SK-N-SH treated with all-trans-retinoic acid at 6 μM for 48 hours (cell line): Measurements from ENCODE around the gene ARSH.

ENCODE experiments used
- ATAC-seq: fragments of 200-7000 bp; cut with Tn5 transposase; 3 replicates; pipeline ENCODE4 v1.9.1; 2020; ENCODE audit warnings: mild to moderate bottlenecking, moderate library complexity
- ARNTL ChIP-seq: fragments of 450-650 bp; formaldehyde crosslinking; IDR thresholded peaks from 2 replicates; pipeline ENCODE4 v1.5.0; 2020; ENCODE audit warnings: low read depth, mild to moderate bottlenecking, moderate library complexity, borderline replicate concordance
- BACH2 ChIP-seq: fragments of 250-450 bp; sonication (Bioruptor Pico); IDR thresholded peaks from 2 replicates; pipeline ENCODE4 v1.9.0; 2021; ENCODE audit warnings: mild to moderate bottlenecking, borderline replicate concordance
- CREB5 ChIP-seq: fragments of 250-450 bp; sonication (Bioruptor Pico); IDR thresholded peaks from 2 replicates; pipeline ENCODE4 v1.5.1; 2020; ENCODE audit warnings: low read depth, mild to moderate bottlenecking, moderate library complexity
- CSDC2 ChIP-seq: fragments of 250-450 bp; sonication (Bioruptor Pico); IDR thresholded peaks from 2 replicates; pipeline ENCODE4 v1.5.0; 2020; ENCODE audit warnings: mild to moderate bottlenecking, moderate library complexity
- CSRNP3 ChIP-seq: fragments of 250-450 bp; sonication (Bioruptor Pico); IDR thresholded peaks from 2 replicates; pipeline ENCODE4 v1.5.1; 2021; ENCODE audit warnings: mild to moderate bottlenecking, moderate library complexity
- ESRRG ChIP-seq: fragments of 250-450 bp; sonication (Bioruptor Pico); IDR thresholded peaks from 2 replicates; pipeline ENCODE4 v1.6.1; 2021; ENCODE audit warnings: mild to moderate bottlenecking
- GLIS3 ChIP-seq: fragments of 250-450 bp; sonication (Bioruptor Pico); IDR thresholded peaks from 2 replicates; pipeline ENCODE4 v1.5.0; 2020; ENCODE audit warnings: mild to moderate bottlenecking, moderate library complexity
- ISL1 ChIP-seq: fragments of 250-450 bp; sonication (Bioruptor Pico); IDR thresholded peaks from 2 replicates; pipeline ENCODE4 v2.1.2; 2022; ENCODE audit warnings: mild to moderate bottlenecking, moderate library complexity
- OSR1 ChIP-seq: fragments of 250-450 bp; sonication (Bioruptor Pico); IDR thresholded peaks from 2 replicates; pipeline ENCODE4 v1.8.0; 2022; ENCODE audit warnings: moderate library complexity, mild to moderate bottlenecking, inconsistent platforms
- RARB ChIP-seq: fragments of 250-450 bp; sonication (Bioruptor Pico); IDR thresholded peaks from 2 replicates; pipeline ENCODE4 v1.8.0; 2021; ENCODE audit warnings: mild to moderate bottlenecking, moderate library complexity
- TCF4 ChIP-seq: fragments of 250-450 bp; sonication (Bioruptor Pico); IDR thresholded peaks from 2 replicates; pipeline ENCODE4 v1.8.0; 2021; ENCODE audit warnings: mild to moderate bottlenecking, moderate library complexity, borderline replicate concordance
- TOX ChIP-seq: fragments of 250-450 bp; sonication (Bioruptor Pico); IDR thresholded peaks from 2 replicates; pipeline ENCODE4 v1.8.0; 2021; ENCODE audit warnings: mild to moderate bottlenecking, moderate library complexity, borderline replicate concordance
- TSHZ2 ChIP-seq: fragments of 250-450 bp; sonication (Bioruptor Pico); IDR thresholded peaks from 2 replicates; pipeline ENCODE4 v1.5.0; 2020; ENCODE audit warnings: mild to moderate bottlenecking, moderate library complexity
- ZC3H10 ChIP-seq: fragments of 250-450 bp; sonication (Bioruptor Pico); IDR thresholded peaks from 2 replicates; pipeline ENCODE4 v1.5.1; 2021; ENCODE audit warnings: mild to moderate bottlenecking, moderate library complexity
- ZFP3 ChIP-seq: fragments of 250-450 bp; sonication (Bioruptor Pico); IDR thresholded peaks from 2 replicates; pipeline ENCODE4 v1.5.0; 2020; ENCODE audit warnings: mild to moderate bottlenecking, moderate library complexity
- ZFP30 ChIP-seq: fragments of 450-650 bp; formaldehyde crosslinking; IDR thresholded peaks from 2 replicates; pipeline ENCODE4 v1.5.0; 2022; ENCODE audit warnings: mild to moderate bottlenecking, moderate library complexity
- ZNF70 ChIP-seq: fragments of 450-650 bp; formaldehyde crosslinking; IDR thresholded peaks from 2 replicates; pipeline ENCODE4 v1.5.0; 2020; ENCODE audit warnings: mild to moderate bottlenecking, moderate library complexity
- ZNF8 ChIP-seq: fragments of 450-650 bp; formaldehyde crosslinking; IDR thresholded peaks from 2 replicates; pipeline ENCODE4 v1.5.0; 2020; ENCODE audit warnings: mild to moderate bottlenecking, moderate library complexity

ARSH gene

GRCh38 chrX:3026074-3026815 is 19.9 kb downstream of the ARSH start:
- no peak for ATAC-seq
- TF ChIP-seq ZNF70 (CRISPR knock-in tag) (no peak), ZFP30 (CRISPR knock-in tag) (no peak), RARB (CRISPR knock-in tag) (no peak), ARNTL (CRISPR knock-in tag) (no peak), BACH2 (CRISPR knock-in tag) (no peak), CREB5 (CRISPR knock-in tag) (no peak), TSHZ2 (no peak), CSDC2 (CRISPR knock-in tag) (no peak), OSR1 (CRISPR knock-in tag) (no peak), ISL1 (no peak), GLIS3 (CRISPR knock-in tag) (no peak), CSRNP3 (CRISPR knock-in tag) (no peak), ZNF8 (CRISPR knock-in tag) (no peak), ZC3H10 (CRISPR knock-in tag) (no peak)

- ATAC-seq: no peak
Measured at GRCh38 chrX:3029129-3029528, 22.8 kb downstream of the ARSH start.

More at GRCh38 chrX:3029129-3029528, 22.8 kb downstream of the ARSH start:
- TF ChIP-seq TOX (CRISPR knock-in tag): no peak
- TF ChIP-seq ZFP3 (CRISPR knock-in tag): no peak
- TF ChIP-seq ESRRG (CRISPR knock-in tag): no peak
- TF ChIP-seq CSRNP3 (CRISPR knock-in tag): no peak
- TF ChIP-seq ZNF70 (CRISPR knock-in tag): no peak
- no peak for TF ChIP-seq TCF4 (CRISPR knock-in tag)
- TF ChIP-seq CREB5 (CRISPR knock-in tag): no peak
- no peak for TF ChIP-seq TSHZ2
